WTC11 (cell line): ENCODE measurements around the gene CPAMD8. TPM values are rescaled to one million over a fixed set of nuclear protein-coding genes. Genes with fewer than 3 reads are reported as not detected.

ENCODE experiments used
- ATAC-seq: fragments of 200-7000 bp; cut with Tn5 transposase; 2 replicates; pipeline ENCODE4 v1.10.0; 2021; ENCODE audit warnings: mild to moderate bottlenecking, moderate library complexity
- CTCF ChIA-PET: fragments of 300-600 bp; sonication (Branson Sonifier 250); formaldehyde crosslinking; loops from one replicate; lab custom pipeline; 2021; ENCODE audit warnings: antibody characterized with exemption; lab: Charles Lee
- POLR2A ChIA-PET: fragments of 350-600 bp; sonication (Branson Sonifier 250); formaldehyde crosslinking; loops from one replicate; lab custom pipeline; 2021; ENCODE audit warnings: antibody characterized with exemption; lab: Charles Lee
- DNase-seq: peaks from one replicate; pipeline ENCODE4 v3.0.0; 2021; ENCODE audit warnings: low spot score
- H3K27ac Mint-ChIP-seq: 2 replicates; pipeline ENCODE4 v1.8.0; 2021; ENCODE audit warnings: mixed read lengths
- H3K27me3 Mint-ChIP-seq: 2 replicates; pipeline ENCODE4 v1.8.0; 2021; ENCODE audit warnings: low read depth, mild to moderate bottlenecking, moderate library complexity, mixed read lengths
- H3K36me3 Mint-ChIP-seq: 2 replicates; pipeline ENCODE4 v1.8.0; 2021; ENCODE audit warnings: mixed read lengths
- H3K4me1 Mint-ChIP-seq: 2 replicates; pipeline ENCODE4 v1.8.0; 2022; ENCODE audit warnings: mixed read lengths
- H3K4me3 Mint-ChIP-seq: 2 replicates; pipeline ENCODE4 v1.8.0; 2021; ENCODE audit warnings: mild to moderate bottlenecking, moderate library complexity, mixed read lengths
- H3K9me3 Mint-ChIP-seq: 2 replicates; pipeline ENCODE4 v1.8.0; 2021; ENCODE audit warnings: mixed read lengths
- CBFB ChIP-seq: sonication (generic); formaldehyde crosslinking; IDR thresholded peaks from 2 replicates; pipeline ENCODE4 v1.8.1; 2022; ENCODE audit warnings: mild to moderate bottlenecking, low read depth, missing genetic modification reagents
- ELF4 ChIP-seq: sonication (generic); formaldehyde crosslinking; IDR thresholded peaks from 2 replicates; pipeline ENCODE4 v1.8.1; 2022; ENCODE audit warnings: low read depth, mild to moderate bottlenecking, moderate library complexity, missing genetic modification reagents
- FOXK1 ChIP-seq: sonication (generic); formaldehyde crosslinking; IDR thresholded peaks from 2 replicates; pipeline ENCODE4 v1.8.0; 2022; ENCODE audit warnings: mild to moderate bottlenecking, moderate library complexity, missing genetic modification reagents
- FOXP1 ChIP-seq: sonication (generic); formaldehyde crosslinking; IDR thresholded peaks from 2 replicates; pipeline ENCODE4 v1.8.0; 2022; ENCODE audit warnings: missing genetic modification reagents, mild to moderate bottlenecking, moderate library complexity, borderline replicate concordance
- GABPB1 ChIP-seq: sonication (generic); formaldehyde crosslinking; IDR thresholded peaks from 2 replicates; pipeline ENCODE4 v1.8.1; 2023; ENCODE audit warnings: mild to moderate bottlenecking, missing genetic modification reagents
- GTF2I ChIP-seq: fragments of 250-450 bp; sonication (Bioruptor Pico); conservative IDR thresholded peaks from 2 replicates; pipeline ENCODE4 v1.4.0; 2021; ENCODE audit warnings: mild to moderate bottlenecking
- HMGA2 ChIP-seq: fragments of 250-450 bp; sonication (Bioruptor Pico); IDR thresholded peaks from 2 replicates; pipeline ENCODE4 v1.4.0; 2021; ENCODE audit warnings: mild to moderate bottlenecking, moderate library complexity
- JUN ChIP-seq: sonication (generic); formaldehyde crosslinking; IDR thresholded peaks from 2 replicates; pipeline ENCODE4 v1.8.0; 2023; ENCODE audit warnings: mild to moderate bottlenecking, missing genetic modification reagents
- MXD4 ChIP-seq: fragments of 250-450 bp; sonication (Bioruptor Pico); IDR thresholded peaks from 2 replicates; pipeline ENCODE4 v1.8.0; 2021; ENCODE audit warnings: mild to moderate bottlenecking, moderate library complexity, borderline replicate concordance
- NFE2L1 ChIP-seq: sonication (generic); formaldehyde crosslinking; IDR thresholded peaks from 2 replicates; pipeline ENCODE4 v1.8.1; 2023; ENCODE audit warnings: missing genetic modification reagents
- PRRX2 ChIP-seq: fragments of 250-450 bp; sonication (Bioruptor Pico); IDR thresholded peaks from 2 replicates; pipeline ENCODE4 v1.8.0; 2021; ENCODE audit warnings: mild to moderate bottlenecking
- ZNF121 ChIP-seq: sonication (generic); formaldehyde crosslinking; IDR thresholded peaks from 2 replicates; pipeline ENCODE4 v1.8.0; 2023; ENCODE audit warnings: missing genetic modification reagents
- ZNF138 ChIP-seq: sonication (generic); formaldehyde crosslinking; conservative IDR thresholded peaks from 2 replicates; pipeline ENCODE4 v1.8.1; 2022; ENCODE audit warnings: mild to moderate bottlenecking, moderate library complexity, missing genetic modification reagents
- ZNF263 ChIP-seq: sonication (generic); formaldehyde crosslinking; IDR thresholded peaks from 2 replicates; pipeline ENCODE4 v1.8.1; 2022; ENCODE audit warnings: low read depth, mild to moderate bottlenecking, moderate library complexity, missing genetic modification reagents
- ZNF317 ChIP-seq: sonication (generic); formaldehyde crosslinking; IDR thresholded peaks from 2 replicates; pipeline ENCODE4 v1.8.1; 2023; ENCODE audit warnings: low read depth, mild to moderate bottlenecking, moderate library complexity, missing genetic modification reagents, borderline replicate concordance
- ZNF396 ChIP-seq: fragments of 250-450 bp; sonication (Bioruptor Pico); IDR thresholded peaks from 2 replicates; pipeline ENCODE4 v1.8.0; 2021; ENCODE audit warnings: mild to moderate bottlenecking, moderate library complexity, borderline replicate concordance
- total RNA-seq: library from RNA; stranded (reverse); gene quantifications from 3 replicates; pipeline ENCODE4 v1.2.3, GENCODE V29; 2021
- TF ChIP-seq, protein P1 (sequence below): sonication (generic); formaldehyde crosslinking; IDR thresholded peaks from 2 replicates; pipeline ENCODE4 v1.8.0; 2022; ENCODE audit warnings: mild to moderate bottlenecking, missing genetic modification reagents
- TF ChIP-seq, protein P2 (sequence below): sonication (generic); formaldehyde crosslinking; IDR thresholded peaks from 2 replicates; pipeline ENCODE4 v1.8.1; 2023; ENCODE audit warnings: mild to moderate bottlenecking, missing genetic modification reagents, moderate library complexity
- TF ChIP-seq, protein P3 (sequence below): sonication (generic); formaldehyde crosslinking; IDR thresholded peaks from 2 replicates; pipeline ENCODE4 v1.8.1; 2022; ENCODE audit warnings: low read depth, mild to moderate bottlenecking, moderate library complexity, missing genetic modification reagents, borderline replicate concordance
- TF ChIP-seq, protein P4 (sequence below): sonication (generic); formaldehyde crosslinking; IDR thresholded peaks from 2 replicates; pipeline ENCODE4 v1.8.0; 2023; ENCODE audit warnings: missing genetic modification reagents, mild to moderate bottlenecking, borderline replicate concordance
- TF ChIP-seq, protein P5 (sequence below): sonication (generic); formaldehyde crosslinking; IDR thresholded peaks from 2 replicates; pipeline ENCODE4 v1.8.0; 2022; ENCODE audit warnings: mild to moderate bottlenecking, missing genetic modification reagents
- TF ChIP-seq, protein P6 (sequence below): sonication (generic); formaldehyde crosslinking; IDR thresholded peaks from 2 replicates; pipeline ENCODE4 v1.8.1; 2023; ENCODE audit warnings: mild to moderate bottlenecking, missing genetic modification reagents
- TF ChIP-seq, protein P7 (sequence below): sonication (generic); formaldehyde crosslinking; IDR thresholded peaks from 2 replicates; pipeline ENCODE4 v1.8.1; 2023; ENCODE audit warnings: mild to moderate bottlenecking, missing genetic modification reagents, moderate library complexity
- TF ChIP-seq, protein P8 (sequence below): sonication (generic); formaldehyde crosslinking; IDR thresholded peaks from 2 replicates; pipeline ENCODE4 v1.8.1; 2023; ENCODE audit warnings: mild to moderate bottlenecking, moderate library complexity, missing genetic modification reagents

CPAMD8 gene
- total RNA-seq, 1 experiment from 2014 or later = 6.9 TPM

DNA sequence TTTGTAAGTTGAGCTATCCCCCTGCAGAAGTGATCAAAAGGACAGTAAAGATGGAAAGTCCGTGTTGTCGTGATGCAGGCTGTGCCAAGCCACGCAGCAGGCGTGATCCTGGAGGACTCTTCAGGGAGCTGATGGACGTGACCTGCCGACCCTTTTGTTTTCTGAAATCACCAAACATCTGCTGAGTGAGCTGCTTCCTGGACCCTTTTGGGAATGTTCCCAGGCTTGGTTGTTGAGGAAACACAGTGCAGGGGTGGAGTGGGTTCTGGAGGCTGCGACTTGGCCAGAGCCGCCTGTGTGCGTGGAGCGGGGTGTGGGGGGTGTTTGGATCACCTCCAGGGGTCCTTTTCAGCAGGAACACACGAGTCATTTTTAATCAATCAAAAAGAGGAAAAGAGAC, 15.4 kb upstream of the CPAMD8 start (continued):
- no peak for TF ChIP-seq NFE2L1 (CRISPR knock-in tag)
- TF ChIP-seq ZNF396 = no peak
- no peak for TF ChIP-seq MXD4 (CRISPR knock-in tag)
- TF ChIP-seq ZNF317 (CRISPR knock-in tag) = no peak
- TF ChIP-seq, protein P1, sequence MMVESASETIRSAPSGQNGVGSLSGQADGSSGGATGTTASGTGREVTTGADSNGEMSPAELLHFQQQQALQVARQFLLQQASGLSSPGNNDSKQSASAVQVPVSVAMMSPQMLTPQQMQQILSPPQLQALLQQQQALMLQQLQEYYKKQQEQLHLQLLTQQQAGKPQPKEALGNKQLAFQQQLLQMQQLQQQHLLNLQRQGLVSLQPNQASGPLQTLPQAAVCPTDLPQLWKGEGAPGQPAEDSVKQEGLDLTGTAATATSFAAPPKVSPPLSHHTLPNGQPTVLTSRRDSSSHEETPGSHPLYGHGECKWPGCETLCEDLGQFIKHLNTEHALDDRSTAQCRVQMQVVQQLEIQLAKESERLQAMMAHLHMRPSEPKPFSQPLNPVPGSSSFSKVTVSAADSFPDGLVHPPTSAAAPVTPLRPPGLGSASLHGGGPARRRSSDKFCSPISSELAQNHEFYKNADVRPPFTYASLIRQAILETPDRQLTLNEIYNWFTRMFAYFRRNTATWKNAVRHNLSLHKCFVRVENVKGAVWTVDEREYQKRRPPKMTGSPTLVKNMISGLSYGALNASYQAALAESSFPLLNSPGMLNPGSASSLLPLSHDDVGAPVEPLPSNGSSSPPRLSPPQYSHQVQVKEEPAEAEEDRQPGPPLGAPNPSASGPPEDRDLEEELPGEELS = no peak
- TF ChIP-seq PRRX2 = no peak
- no peak for TF ChIP-seq FOXK1 (CRISPR knock-in tag)
- TF ChIP-seq GTF2I (CRISPR knock-in tag) = no peak
- TF ChIP-seq, protein P2, sequence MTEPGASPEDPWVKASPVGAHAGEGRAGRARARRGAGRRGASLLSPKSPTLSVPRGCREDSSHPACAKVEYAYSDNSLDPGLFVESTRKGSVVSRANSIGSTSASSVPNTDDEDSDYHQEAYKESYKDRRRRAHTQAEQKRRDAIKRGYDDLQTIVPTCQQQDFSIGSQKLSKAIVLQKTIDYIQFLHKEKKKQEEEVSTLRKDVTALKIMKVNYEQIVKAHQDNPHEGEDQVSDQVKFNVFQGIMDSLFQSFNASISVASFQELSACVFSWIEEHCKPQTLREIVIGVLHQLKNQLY (CRISPR knock-in tag) = no peak

DNA sequence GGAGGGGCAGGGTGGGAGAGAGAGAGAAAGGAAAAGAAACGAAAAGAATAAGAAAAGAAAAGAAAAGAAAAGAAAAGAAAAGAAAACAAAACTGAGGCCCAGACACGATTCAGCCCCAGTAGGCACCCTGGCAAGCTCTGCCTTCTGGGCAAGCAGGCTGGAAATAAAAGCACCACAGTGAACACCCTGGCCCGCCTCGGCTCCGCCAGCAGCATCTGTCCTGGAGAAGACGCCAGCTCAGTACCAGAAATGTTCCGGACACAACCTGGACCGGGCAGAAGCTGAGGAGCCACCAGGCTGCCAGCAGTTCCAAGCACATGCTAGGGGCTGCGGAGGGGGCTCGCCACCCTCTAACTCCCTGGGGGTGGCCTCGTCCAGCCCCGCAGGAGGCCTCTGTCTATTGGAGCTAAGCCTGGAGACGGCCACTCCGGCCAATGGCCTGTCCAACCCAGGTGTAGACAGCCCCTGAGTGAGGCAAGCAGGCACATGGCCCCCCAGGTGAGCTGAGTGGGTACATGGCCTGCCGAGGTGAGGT, 11.4 kb upstream of the CPAMD8 start:
- ATAC-seq = no peak
- Mint-ChIP-seq H3K9me3 (peaks cover 3% of the 10 kb centered on the region; the same call in 1 of the 2 replicates), H3K4me3 (no peak overlapping the region), H3K4me1 (no peaks in the 10 kb centered on the region), H3K27ac (no peak overlapping the region), H3K27me3 (no peaks in the 10 kb centered on the region; the same call in 1 of the 2 replicates), H3K36me3 (no peaks in the 10 kb centered on the region)
- ChIA-PET POLR2A (no interaction called here), CTCF (no interaction called here)
- no peak for DNase-seq
- TF ChIP-seq, protein P3, sequence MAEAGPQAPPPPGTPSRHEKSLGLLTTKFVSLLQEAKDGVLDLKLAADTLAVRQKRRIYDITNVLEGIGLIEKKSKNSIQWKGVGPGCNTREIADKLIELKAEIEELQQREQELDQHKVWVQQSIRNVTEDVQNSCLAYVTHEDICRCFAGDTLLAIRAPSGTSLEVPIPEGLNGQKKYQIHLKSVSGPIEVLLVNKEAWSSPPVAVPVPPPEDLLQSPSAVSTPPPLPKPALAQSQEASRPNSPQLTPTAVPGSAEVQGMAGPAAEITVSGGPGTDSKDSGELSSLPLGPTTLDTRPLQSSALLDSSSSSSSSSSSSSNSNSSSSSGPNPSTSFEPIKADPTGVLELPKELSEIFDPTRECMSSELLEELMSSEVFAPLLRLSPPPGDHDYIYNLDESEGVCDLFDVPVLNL (CRISPR knock-in tag) = no peak
- TF ChIP-seq HMGA2 (no peak), ZNF138 (CRISPR knock-in tag) (no peak), ZNF263 (CRISPR knock-in tag) (no peak), JUN (no peak), FOXP1 (CRISPR knock-in tag) (no peak), ELF4 (no peak), CBFB (CRISPR knock-in tag) (no peak), ZNF121 (CRISPR knock-in tag) (no peak), GABPB1 (CRISPR knock-in tag) (no peak)
- TF ChIP-seq, protein P4, sequence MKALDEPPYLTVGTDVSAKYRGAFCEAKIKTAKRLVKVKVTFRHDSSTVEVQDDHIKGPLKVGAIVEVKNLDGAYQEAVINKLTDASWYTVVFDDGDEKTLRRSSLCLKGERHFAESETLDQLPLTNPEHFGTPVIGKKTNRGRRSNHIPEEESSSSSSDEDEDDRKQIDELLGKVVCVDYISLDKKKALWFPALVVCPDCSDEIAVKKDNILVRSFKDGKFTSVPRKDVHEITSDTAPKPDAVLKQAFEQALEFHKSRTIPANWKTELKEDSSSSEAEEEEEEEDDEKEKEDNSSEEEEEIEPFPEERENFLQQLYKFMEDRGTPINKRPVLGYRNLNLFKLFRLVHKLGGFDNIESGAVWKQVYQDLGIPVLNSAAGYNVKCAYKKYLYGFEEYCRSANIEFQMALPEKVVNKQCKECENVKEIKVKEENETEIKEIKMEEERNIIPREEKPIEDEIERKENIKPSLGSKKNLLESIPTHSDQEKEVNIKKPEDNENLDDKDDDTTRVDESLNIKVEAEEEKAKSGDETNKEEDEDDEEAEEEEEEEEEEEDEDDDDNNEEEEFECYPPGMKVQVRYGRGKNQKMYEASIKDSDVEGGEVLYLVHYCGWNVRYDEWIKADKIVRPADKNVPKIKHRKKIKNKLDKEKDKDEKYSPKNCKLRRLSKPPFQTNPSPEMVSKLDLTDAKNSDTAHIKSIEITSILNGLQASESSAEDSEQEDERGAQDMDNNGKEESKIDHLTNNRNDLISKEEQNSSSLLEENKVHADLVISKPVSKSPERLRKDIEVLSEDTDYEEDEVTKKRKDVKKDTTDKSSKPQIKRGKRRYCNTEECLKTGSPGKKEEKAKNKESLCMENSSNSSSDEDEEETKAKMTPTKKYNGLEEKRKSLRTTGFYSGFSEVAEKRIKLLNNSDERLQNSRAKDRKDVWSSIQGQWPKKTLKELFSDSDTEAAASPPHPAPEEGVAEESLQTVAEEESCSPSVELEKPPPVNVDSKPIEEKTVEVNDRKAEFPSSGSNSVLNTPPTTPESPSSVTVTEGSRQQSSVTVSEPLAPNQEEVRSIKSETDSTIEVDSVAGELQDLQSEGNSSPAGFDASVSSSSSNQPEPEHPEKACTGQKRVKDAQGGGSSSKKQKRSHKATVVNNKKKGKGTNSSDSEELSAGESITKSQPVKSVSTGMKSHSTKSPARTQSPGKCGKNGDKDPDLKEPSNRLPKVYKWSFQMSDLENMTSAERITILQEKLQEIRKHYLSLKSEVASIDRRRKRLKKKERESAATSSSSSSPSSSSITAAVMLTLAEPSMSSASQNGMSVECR (CRISPR knock-in tag) = no peak
- TF ChIP-seq, protein P5, sequence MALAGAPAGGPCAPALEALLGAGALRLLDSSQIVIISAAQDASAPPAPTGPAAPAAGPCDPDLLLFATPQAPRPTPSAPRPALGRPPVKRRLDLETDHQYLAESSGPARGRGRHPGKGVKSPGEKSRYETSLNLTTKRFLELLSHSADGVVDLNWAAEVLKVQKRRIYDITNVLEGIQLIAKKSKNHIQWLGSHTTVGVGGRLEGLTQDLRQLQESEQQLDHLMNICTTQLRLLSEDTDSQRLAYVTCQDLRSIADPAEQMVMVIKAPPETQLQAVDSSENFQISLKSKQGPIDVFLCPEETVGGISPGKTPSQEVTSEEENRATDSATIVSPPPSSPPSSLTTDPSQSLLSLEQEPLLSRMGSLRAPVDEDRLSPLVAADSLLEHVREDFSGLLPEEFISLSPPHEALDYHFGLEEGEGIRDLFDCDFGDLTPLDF (CRISPR knock-in tag) = no peak
- TF ChIP-seq, protein P6, sequence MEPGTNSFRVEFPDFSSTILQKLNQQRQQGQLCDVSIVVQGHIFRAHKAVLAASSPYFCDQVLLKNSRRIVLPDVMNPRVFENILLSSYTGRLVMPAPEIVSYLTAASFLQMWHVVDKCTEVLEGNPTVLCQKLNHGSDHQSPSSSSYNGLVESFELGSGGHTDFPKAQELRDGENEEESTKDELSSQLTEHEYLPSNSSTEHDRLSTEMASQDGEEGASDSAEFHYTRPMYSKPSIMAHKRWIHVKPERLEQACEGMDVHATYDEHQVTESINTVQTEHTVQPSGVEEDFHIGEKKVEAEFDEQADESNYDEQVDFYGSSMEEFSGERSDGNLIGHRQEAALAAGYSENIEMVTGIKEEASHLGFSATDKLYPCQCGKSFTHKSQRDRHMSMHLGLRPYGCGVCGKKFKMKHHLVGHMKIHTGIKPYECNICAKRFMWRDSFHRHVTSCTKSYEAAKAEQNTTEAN (CRISPR knock-in tag) = no peak
- TF ChIP-seq, protein P7, sequence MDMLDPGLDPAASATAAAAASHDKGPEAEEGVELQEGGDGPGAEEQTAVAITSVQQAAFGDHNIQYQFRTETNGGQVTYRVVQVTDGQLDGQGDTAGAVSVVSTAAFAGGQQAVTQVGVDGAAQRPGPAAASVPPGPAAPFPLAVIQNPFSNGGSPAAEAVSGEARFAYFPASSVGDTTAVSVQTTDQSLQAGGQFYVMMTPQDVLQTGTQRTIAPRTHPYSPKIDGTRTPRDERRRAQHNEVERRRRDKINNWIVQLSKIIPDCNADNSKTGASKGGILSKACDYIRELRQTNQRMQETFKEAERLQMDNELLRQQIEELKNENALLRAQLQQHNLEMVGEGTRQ (CRISPR knock-in tag) = no peak
- TF ChIP-seq, protein P8, sequence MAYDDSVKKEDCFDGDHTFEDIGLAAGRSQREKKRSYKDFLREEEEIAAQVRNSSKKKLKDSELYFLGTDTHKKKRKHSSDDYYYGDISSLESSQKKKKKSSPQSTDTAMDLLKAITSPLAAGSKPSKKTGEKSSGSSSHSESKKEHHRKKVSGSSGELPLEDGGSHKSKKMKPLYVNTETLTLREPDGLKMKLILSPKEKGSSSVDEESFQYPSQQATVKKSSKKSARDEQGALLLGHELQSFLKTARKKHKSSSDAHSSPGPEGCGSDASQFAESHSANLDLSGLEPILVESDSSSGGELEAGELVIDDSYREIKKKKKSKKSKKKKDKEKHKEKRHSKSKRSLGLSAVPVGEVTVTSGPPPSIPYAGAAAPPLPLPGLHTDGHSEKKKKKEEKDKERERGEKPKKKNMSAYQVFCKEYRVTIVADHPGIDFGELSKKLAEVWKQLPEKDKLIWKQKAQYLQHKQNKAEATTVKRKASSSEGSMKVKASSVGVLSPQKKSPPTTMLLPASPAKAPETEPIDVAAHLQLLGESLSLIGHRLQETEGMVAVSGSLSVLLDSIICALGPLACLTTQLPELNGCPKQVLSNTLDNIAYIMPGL = no peak
